AG10803 (cell line): ENCODE measurements around the gene FTO.
A peak's percentile ranks its signal among the peaks of the same experiment; 100 is the strongest.

ENCODE experiments used
- DNase-seq: peaks from one replicate; pipeline ENCODE4 v3.0.0; 2010; ENCODE audit warnings: low read depth
- H3K4me3 ChIP-seq: 2 replicates; pipeline ENCODE4 v1.5.1; 2011; ENCODE audit warnings: mild to moderate bottlenecking, low read length, control low read depth
- TF ChIP-seq, protein P1 (sequence below): conservative IDR thresholded peaks from 2 replicates; pipeline ENCODE4 v1.5.1; 2011; ENCODE audit warnings: mild to moderate bottlenecking, low read length, control low read depth, inconsistent platforms

The FTO gene

DNA sequence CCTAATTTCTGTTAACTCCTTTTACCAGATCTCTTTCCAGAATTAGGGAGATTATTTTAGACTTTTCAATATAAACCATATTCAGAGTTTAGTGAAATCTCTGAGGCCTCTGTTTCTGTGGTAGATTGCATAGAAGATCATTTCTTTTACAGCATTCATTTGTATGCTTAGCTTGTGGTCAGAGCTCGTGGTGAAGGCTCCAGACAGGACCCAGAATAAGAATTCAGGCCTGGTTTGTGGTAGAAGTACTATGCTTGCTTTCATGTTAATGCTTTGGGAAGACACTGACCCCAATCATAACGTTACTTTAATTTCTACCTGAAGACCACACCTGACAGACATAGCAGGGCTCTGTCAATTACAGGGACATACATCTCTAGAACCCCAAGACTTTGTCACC is 258.1 kb downstream of the FTO start:
- DNase-seq: no peak
- H3K4me3 ChIP-seq: no peak overlapping the region
- TF ChIP-seq, protein P1, sequence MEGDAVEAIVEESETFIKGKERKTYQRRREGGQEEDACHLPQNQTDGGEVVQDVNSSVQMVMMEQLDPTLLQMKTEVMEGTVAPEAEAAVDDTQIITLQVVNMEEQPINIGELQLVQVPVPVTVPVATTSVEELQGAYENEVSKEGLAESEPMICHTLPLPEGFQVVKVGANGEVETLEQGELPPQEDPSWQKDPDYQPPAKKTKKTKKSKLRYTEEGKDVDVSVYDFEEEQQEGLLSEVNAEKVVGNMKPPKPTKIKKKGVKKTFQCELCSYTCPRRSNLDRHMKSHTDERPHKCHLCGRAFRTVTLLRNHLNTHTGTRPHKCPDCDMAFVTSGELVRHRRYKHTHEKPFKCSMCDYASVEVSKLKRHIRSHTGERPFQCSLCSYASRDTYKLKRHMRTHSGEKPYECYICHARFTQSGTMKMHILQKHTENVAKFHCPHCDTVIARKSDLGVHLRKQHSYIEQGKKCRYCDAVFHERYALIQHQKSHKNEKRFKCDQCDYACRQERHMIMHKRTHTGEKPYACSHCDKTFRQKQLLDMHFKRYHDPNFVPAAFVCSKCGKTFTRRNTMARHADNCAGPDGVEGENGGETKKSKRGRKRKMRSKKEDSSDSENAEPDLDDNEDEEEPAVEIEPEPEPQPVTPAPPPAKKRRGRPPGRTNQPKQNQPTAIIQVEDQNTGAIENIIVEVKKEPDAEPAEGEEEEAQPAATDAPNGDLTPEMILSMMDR: no peak

DNA sequence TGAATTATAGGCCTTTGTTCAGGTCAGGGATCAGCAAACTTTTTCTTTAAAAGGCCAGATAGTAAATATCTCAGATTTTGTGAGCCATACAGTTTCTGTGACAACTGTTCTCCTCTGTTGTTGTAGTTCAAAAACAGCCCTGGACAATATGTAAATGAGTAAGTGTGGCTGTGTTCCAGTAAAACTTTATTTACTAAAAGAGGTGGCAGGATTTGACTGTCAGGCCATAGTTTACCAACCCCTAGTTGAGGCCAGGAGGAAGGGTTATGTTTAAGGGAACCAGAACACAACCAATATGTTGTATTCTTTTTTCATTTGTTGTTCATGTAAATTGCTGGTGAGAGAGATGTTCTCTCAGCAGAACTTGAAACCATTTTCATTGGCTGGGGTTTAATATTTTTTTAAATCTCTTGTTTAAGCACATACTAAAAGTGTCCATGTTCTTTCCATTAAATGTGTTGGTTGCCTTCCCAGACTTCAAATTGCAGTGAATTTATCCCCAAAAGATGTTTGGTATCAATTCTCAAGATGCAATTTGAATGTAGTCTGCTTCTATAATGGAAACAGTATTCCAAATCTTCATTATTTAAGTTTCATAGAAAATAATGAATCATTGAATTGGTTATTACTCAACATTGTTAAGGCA is 260.3 kb downstream of the FTO start:
- no peak for DNase-seq
- TF ChIP-seq, protein P1: no peak
- no peak overlapping the region for H3K4me3 ChIP-seq

DNA sequence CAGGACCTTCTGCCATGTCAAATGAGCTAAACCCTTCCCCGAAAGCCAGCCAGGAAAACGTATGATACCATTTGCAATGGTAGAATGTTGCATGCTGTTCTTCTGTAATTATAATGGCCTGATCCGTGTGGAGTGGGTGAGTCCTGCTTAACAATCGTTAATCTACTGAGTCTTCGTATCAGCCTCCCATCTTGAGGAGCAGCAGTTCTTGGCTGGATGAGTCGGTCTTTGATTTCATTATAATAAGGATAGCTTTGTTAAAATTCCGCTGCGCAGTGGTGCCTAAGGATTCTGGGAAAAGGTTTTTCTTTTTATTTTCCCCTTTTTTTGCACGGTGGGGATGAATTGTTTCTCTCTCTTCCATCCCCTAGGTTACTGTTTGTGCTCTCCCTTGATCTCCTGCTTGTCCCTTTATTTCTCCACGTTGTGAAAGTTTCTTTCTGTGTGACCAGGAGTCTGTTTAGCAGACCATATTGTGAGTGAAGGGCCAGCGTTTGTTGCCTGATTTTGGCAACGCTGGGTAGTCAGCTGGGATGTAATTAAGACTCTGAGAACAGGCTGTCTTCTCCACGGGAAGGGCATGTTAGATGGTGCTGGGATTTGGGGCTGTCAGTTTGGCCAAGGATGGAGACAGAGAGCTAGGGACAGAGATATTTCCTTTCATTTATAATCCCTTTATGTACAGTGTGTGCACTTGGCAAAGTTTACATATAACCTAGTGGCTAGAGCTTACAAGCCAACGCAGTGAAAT is 263.0 kb downstream of the FTO start:
- DNase-seq: no peak
- H3K4me3 ChIP-seq: no peak overlapping the region
- TF ChIP-seq, protein P1: no peak

DNA sequence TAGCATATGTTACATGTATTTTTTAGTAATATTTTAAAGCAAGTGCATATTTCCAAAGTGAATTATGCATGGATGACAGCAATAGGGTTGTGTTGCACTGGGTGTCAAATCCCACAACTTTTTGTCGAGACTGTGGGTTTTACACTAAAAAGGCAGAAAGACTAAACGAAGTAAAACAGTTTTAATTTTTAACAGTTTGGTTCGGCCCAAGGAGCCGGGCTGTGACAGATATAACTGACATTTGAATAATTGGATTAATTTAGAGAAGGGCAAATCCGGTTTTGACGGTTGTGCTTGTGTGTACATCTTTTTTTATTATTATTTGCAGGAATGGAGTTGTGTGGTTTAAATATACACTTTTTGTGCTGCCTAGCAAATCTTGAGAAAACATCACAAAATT is 263.6 kb downstream of the FTO start:
- no peak for DNase-seq
- TF ChIP-seq, protein P1: no peak
- no peak overlapping the region for H3K4me3 ChIP-seq

DNA sequence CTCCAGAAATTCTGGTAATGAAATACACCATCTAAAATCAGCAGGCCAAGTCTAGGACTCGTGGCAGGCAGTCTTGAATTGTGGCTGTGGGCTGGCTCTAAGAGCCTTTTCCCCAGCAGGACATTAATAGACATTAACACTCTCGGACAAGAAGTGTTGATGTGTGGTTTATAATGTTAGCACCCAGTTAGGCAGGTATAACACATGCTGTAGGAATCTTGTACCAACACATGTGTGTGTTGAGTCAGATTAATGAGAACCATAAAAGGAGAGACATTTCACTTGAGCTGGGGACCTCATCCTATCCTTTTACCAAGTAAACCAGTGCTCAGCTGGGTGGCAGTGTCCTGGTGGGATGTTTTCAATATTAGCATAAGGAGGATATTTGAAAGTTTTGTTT is 264.5 kb downstream of the FTO start:
- peak; percentile 50 for DNase-seq
- H3K4me3 ChIP-seq: no peak overlapping the region
- TF ChIP-seq, protein P1: no peak

DNA sequence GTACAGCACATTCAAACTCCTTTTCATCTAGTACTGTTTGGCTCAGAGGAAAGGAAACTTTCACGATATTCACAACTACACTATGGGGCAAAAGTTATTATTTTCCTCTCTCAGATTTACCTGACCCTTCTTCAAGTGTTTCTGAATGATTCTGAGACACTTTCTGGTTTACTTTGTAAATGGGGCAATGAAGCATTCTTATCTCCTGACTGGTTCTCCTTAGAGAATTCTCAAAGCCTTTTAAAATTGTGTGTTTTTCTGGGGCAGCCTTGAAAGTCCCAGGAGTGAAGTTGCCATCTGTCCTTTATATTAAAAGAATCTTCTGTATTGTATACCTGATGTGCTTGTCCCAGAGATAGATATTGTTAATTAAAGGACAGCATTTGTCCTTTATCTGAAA is 264.9 kb downstream of the FTO start:
- peak; percentile 43 for DNase-seq
- TF ChIP-seq, protein P1: no peak
- H3K4me3 ChIP-seq: no peak overlapping the region

DNA sequence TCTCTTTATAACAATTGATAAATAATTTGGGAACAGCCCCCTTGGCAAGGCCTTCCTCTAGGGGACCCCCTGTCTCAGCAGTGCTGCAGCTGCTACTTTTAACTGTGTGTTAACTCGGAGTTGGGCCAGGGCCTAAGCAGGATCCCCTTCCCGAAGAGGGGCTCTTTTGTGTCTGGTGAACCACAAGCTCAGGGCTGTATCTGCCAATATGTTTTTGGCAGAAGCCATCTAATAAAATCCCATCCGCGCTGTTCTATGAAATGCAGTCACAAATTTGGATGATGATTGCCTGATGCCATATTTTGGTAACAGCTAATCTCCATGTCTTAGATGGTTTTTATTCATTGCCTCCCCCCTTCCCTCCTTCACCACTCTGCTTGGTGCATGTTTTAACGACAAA is 267.7 kb downstream of the FTO start:
- no peak overlapping the region for H3K4me3 ChIP-seq
- no peak for DNase-seq
- TF ChIP-seq, protein P1: no peak
